T-helper 2 cell treated with Interferon-gamma antibody and Interleukin-4, amounts not matched to agents 100 ng/mL and 5 ng/mL, for 36 hours (primary cell): ENCODE data around the gene BCL2. TPM values are rescaled to one million over a fixed set of nuclear protein-coding genes. Genes with fewer than 3 reads are reported as not detected.

Source experiments
- intact Hi-C: fragments of 100-400 bp; cut with micrococcal nuclease; formaldehyde crosslinking; loops from one replicate; pipeline ENCODE4 v1.15.1; 2023
- total RNA-seq: library from RNA; stranded (reverse); gene quantifications from 2 replicates; pipeline ENCODE4 v1.2.3, GENCODE V29; 2022

Gene BCL2
- total RNA-seq, 1 donor from 2014 or later, result 85.7 TPM

DNA sequence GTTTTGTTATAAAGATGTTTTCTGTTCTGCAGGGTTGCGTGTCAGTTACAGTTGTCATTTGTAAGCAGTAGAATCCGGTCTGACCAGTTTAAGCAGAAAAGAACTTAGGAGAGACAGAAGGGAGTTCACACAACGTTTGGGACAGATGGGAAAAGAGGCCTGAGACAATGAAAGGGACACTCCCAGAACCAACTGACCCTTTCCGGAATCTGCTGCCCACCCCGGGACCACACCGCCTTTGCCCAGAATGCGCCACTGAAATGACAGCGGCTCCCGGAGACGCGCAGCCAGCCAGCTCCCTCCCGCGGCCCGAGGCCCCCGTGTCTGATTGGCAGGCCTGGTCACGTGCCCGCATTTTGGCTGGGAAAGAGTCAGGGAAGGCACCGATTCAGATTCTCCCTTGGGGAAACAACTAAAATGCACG lies 244.6 kb downstream of the BCL2 start:
- intact Hi-C loops, result loop anchor here (5.0 kb wide), 2 partner anchors 358 to 897 kb away; partner anchors contain the start of genes PHLPP1 and SERPINB8

DNA sequence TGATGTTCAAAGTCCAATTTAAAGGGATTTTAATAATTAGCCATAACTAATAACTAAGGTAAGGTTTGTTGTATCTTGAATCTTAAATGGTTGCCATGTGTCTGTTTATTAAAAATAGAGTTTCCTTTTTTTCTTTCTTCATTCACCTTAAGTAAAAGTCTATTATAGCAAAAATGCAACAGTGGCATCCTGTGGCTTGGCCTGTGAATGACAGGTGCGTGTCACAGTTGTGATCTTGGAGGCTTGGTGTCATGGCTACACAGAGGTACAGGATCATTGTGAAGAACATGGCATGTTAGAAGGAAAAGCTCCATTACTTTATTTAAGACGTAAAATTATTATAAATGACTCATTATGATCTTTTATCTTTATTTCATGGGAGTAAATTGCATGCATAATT lies 246.1 kb downstream of the BCL2 start:
- intact Hi-C loops, result loop anchor here (1.0 kb wide), 1 partner anchor 57 kb away; no protein-coding TSS in a partner anchor

Other genes with a start within 250 kb of the BCL2 start
- gene KDSR, start 47.4 kb upstream of the BCL2 start, total RNA-seq, result 33.8 and 36.8 TPM in 2 replicates
- gene VPS4B, start 102.7 kb upstream of the BCL2 start, total RNA-seq, result 78.8 and 84.4 TPM in 2 replicates
- gene SERPINB5, start 157.2 kb upstream of the BCL2 start, total RNA-seq, result not detected in 2 replicates
- not detected in 2 replicates for gene SERPINB12, start 222.6 kb upstream of the BCL2 start, total RNA-seq